ENCODE measurements around the gene ANTKMT. TPM values are rescaled to one million over a fixed set of nuclear protein-coding genes. Genes with fewer than 3 reads are reported as not detected.
"Not testable (repeated sequence)": the region's sequence is repeated elsewhere in the genome, so short reads cannot be mapped to it uniquely, and the experiment has no call there.

The ANTKMT gene
- total RNA-seq, 4 donors from 2014 or later, result 43.7 to 98.7 (median 78.6) TPM

DNA sequence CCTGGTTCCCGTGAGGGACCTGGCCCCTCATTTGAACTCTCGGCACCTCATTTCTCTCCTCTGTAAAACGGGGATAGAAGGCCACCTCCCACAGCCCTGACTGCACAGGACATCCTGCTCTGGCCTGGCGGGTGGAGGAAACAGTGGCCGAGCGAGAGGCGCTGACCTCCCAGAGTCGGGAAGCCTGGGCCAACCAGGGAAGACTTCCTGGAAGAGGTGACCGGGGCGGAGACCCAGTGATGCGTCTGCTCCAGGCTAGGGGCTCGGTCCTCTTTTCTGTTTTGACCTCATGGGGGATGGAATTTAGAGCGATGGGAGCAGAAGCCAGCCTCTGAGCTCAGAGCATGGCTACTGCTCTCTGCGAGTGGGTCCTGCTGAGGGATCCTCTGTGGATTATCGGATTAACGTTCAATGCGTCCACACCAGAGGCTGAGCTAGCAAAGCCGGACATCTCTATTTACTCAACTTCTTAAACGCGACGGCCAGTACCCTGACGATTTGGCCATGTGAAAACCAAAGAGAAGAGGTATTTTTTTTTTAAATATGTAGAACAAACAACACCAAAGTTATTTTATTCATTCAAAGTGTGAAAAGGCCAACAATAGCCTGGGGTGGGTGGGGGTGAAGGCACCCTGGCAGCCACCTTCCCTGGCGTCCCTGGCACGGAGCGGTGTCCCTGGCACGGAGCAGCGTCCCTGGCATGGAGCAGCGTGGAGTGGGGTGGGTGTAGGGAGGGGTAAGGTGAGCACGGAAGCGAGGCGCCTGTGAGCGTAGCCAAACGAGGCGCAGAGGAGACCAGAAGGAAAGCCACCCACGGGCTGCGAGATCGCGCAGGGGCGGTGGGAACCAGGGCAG, 30.4 kb downstream of the ANTKMT start:
- 59 to 60% methylated on average over 26 to 39 of the region's 39 CpGs for WGBS, 2 donors
- H3K27me3 ChIP-seq, result peaks cover 0 to 23% of the 10 kb centered on the region in 2 donors

DNA sequence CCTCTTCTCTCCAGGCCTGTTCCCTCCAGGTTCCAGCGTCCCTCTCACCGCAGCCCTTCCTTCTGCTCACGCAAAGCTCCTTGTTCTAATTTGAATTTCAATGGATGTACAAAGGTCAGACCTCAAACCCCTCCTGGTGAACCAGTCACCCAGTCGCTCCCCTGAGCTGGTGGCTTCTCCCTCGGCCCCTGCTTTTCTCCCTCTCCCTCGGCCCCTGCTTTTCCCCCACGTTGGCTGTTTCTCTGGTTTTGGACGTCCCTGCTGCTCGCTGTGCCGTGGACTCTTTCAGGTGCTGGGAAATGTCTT, 31.0 kb downstream of the ANTKMT start:
- no peak overlapping the region for H3K27ac ChIP-seq
- no peak overlapping the region for H3K4me3 ChIP-seq
- no peak for DNase-seq (ENCODE audit: low spot score in 2 of 2)

More for the DNA sequence above, 30.4 kb downstream of the ANTKMT start:
- TF ChIP-seq POLR2A (IDR thresholded peaks at IDR 0.05) (no peak), EP300 (IDR thresholded peaks at IDR 0.05) (no peak)
- TF ChIP-seq, protein P1, sequence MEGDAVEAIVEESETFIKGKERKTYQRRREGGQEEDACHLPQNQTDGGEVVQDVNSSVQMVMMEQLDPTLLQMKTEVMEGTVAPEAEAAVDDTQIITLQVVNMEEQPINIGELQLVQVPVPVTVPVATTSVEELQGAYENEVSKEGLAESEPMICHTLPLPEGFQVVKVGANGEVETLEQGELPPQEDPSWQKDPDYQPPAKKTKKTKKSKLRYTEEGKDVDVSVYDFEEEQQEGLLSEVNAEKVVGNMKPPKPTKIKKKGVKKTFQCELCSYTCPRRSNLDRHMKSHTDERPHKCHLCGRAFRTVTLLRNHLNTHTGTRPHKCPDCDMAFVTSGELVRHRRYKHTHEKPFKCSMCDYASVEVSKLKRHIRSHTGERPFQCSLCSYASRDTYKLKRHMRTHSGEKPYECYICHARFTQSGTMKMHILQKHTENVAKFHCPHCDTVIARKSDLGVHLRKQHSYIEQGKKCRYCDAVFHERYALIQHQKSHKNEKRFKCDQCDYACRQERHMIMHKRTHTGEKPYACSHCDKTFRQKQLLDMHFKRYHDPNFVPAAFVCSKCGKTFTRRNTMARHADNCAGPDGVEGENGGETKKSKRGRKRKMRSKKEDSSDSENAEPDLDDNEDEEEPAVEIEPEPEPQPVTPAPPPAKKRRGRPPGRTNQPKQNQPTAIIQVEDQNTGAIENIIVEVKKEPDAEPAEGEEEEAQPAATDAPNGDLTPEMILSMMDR (IDR thresholded peaks at IDR 0.05), result no peak
- Histone ChIP-seq H3K9me3 (peaks cover 0 to 2% (median 0%) of the 10 kb centered on the region in 4 donors), H3K4me1 (no peaks in the 10 kb centered on the region), H3K27ac (no peak overlapping the region), H3K36me3 (no peaks in the 10 kb centered on the region), H3K4me3 (no peak overlapping the region)
- no peak for DNase-seq (ENCODE audit: low spot score in 2 of 2)

DNA sequence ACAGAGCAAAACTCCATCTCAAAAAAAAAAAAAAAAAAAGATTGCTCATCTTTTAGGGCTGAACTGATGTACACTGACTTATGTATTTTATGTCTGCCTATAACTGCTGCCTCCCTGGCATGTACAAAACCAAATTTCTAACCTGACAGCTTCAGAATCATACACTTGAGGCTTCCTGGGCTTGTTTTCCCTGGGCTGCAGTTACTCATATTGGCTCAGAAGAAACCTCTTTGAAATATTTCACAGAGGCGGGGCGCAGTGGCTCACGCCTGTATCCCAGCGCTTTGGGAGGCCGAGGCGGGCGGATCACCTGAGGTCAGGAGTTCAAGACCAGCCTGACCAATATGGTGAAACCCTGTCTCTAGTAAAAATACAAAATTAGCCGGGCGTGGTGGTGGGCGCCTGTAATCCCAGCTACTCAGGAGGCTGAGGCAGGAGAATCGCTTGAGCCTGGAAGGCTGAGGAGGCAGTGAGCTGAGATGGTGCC, 33.2 kb downstream of the ANTKMT start:
- not testable (repeated sequence) for H3K36me3 ChIP-seq; H3K4me3 ChIP-seq; DNase-seq (ENCODE audit: low spot score in 2 of 2); H3K27ac ChIP-seq; H3K4me1 ChIP-seq; H3K9me3 ChIP-seq
- whole genome bisulfite sequencing, 2 donors, result 83 to 88% methylated on average over 11 of the region's 11 CpGs
- H3K27me3 ChIP-seq, result peaks cover 0 to 23% of the 10 kb centered on the region in 2 donors

More for the DNA sequence above, 31.0 kb downstream of the ANTKMT start:
- no peak for TF ChIP-seq POLR2A (IDR thresholded peaks at IDR 0.05)
- TF ChIP-seq, protein P1 (IDR thresholded peaks at IDR 0.05), result no peak
- no peak for TF ChIP-seq EP300 (IDR thresholded peaks at IDR 0.05)
- H3K9me3 ChIP-seq, result peaks cover 0 to 7% (median 0%) of the 10 kb centered on the region in 4 donors
- WGBS, 2 donors, result 29 to 31% methylated on average over 9 to 10 of the region's 10 CpGs
- no peaks in the 10 kb centered on the region for H3K4me1 ChIP-seq
- peaks cover 0 to 23% of the 10 kb centered on the region in 2 donors for H3K27me3 ChIP-seq
- no peaks in the 10 kb centered on the region for H3K36me3 ChIP-seq

DNA sequence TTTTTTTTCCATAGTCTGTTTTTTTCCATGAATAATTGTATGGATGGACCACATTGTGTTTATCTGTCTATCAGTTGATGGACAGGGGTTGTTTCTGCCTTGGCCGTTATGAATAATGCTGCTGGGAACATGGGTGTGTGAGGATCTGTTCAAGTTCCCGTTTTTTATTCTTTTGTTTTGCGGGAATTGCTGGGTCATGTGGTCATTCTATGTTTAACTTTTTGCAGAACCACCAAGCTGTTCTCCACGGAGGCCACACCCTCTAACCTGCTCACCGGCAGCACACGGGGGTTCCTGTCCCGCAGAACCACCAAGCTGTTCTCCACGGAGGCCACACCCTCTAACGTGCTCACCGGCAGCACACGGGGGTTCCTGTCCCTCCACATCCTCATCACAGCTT, 33.7 kb downstream of the ANTKMT start:
- no peak for DNase-seq (ENCODE audit: low spot score in 2 of 2)
- 51 to 64% methylated on average over 11 of the region's 11 CpGs for WGBS, 2 donors
- Histone ChIP-seq H3K4me1 (no peaks in the 10 kb centered on the region), H3K9me3 (peaks cover 0 to 8% (median 0%) of the 10 kb centered on the region in 4 donors), H3K36me3 (no peaks in the 10 kb centered on the region), H3K4me3 (no peak overlapping the region), H3K27me3 (peaks cover 0 to 23% of the 10 kb centered on the region in 2 donors), H3K27ac (no peak overlapping the region)
- TF ChIP-seq EP300 (IDR thresholded peaks at IDR 0.05) (no peak), POLR2A (IDR thresholded peaks at IDR 0.05) (no peak)
- TF ChIP-seq, protein P1 (IDR thresholded peaks at IDR 0.05), result no peak

DNA sequence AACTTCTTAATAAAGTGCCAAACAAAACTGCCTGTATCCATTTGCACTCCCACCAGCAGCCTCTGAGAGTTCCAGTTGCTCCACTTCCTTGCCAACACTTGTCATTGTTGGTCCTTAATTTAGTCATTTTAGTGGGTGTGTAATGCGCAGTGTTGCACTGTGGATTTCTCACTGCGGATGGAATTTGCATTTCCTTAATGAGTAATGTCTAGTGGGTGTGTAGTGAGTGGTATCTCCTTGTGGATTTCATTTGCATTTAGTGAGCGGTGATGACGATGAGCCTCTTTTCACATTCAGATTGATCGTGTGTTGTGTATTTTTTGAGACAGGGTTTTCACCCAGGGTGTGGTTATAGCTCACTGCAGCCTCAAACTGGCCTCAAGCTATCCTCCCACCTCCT, 35.5 kb downstream of the ANTKMT start:
- no peak overlapping the region for H3K27ac ChIP-seq
- H3K9me3 ChIP-seq, result peaks cover 0 to 8% (median 0%) of the 10 kb centered on the region in 4 donors
- no peak for TF ChIP-seq POLR2A (IDR thresholded peaks at IDR 0.05)
- TF ChIP-seq EP300 (IDR thresholded peaks at IDR 0.05), result no peak
- TF ChIP-seq, protein P1 (IDR thresholded peaks at IDR 0.05), result no peak
- no peak overlapping the region for H3K4me3 ChIP-seq
- H3K4me1 ChIP-seq, result no peaks in the 10 kb centered on the region
- 93 to 94% methylated on average over 5 of the region's 5 CpGs for WGBS, 2 donors
- DNase-seq (ENCODE audit: low spot score in 2 of 2), result no peak
- peaks cover 0 to 22% of the 10 kb centered on the region in 2 donors for H3K27me3 ChIP-seq
- H3K36me3 ChIP-seq, result no peaks in the 10 kb centered on the region
